Esophagus squamous epithelium (tissue), 5 donors: ENCODE measurements around the gene RSL1D1. TPM values are rescaled to one million over a fixed set of nuclear protein-coding genes. Genes with fewer than 3 reads are reported as not detected.

ENCODE experiments used
- DNase-seq: peaks from one replicate; lab custom pipeline; 2025; lab: John Stamatoyannopoulos, UW
- H3K27ac ChIP-seq, 4 donors: fragments of 200-600 bp; sonication (generic); one replicate each; pipeline ENCODE4 v1.5.1; 2016 to 2019; ENCODE audit warnings: mild to moderate bottlenecking in 1 of 4
- H3K27me3 ChIP-seq, 4 donors: fragments of 200-600 bp; sonication (generic); 1 replicate in 3 of 4; 2 replicates in 1 of 4; pipeline versions ENCODE4 v1.5.1 to v1.6.0; 2017 to 2021; ENCODE audit warnings: antibody characterized with exemption in 1 of 4
- H3K36me3 ChIP-seq, 3 donors: fragments of 200-600 bp; sonication (generic); one replicate each; pipeline ENCODE4 v1.5.1; 2016 to 2019
- H3K4me1 ChIP-seq, 3 donors: fragments of 200-600 bp; sonication (generic); one replicate each; pipeline ENCODE4 v1.5.1; 2017 to 2019
- H3K4me3 ChIP-seq, 4 donors: fragments of 200-600 bp; sonication (generic); 1 replicate in 3 of 4; 2 replicates in 1 of 4; pipeline ENCODE4 v1.5.1; 2016 to 2019; ENCODE audit warnings: mild to moderate bottlenecking in 2 of 4, moderate library complexity in 1 of 4
- H3K9me3 ChIP-seq, 3 donors: fragments of 200-600 bp; sonication (generic); one replicate each; pipeline ENCODE4 v1.5.1; 2016 to 2019
- CTCF ChIP-seq, 6 experiments: fragments of 450-650 bp in 4 of 6; fragments of 200-600 bp in 2 of 6; sonication (generic) in 2 of 6; IDR thresholded peaks; one replicate each; pipeline ENCODE4 v1.5.1; 2016 to 2019; ENCODE audit warnings: antibody characterized with exemption in 6 of 6, mild to moderate bottlenecking in 4 of 6, moderate library complexity in 4 of 6
- POLR2A ChIP-seq, 4 donors: fragments of 450-650 bp; IDR thresholded peaks; one replicate each; pipeline ENCODE4 v1.6.1; 2017; ENCODE audit warnings: antibody characterized with exemption in 4 of 4, mild to moderate bottlenecking in 4 of 4, moderate library complexity in 3 of 4
- WGBS, 2 donors: methylation state at CpG; one replicate each; pipeline ENCODE4 v1.1.5; 2018; 5-methylcytosine and 5-hydroxymethylcytosine counted together
- intact Hi-C: fragments of 100-400 bp; cut with DNase I; formaldehyde crosslinking; loops from one replicate; pipeline ENCODE4 v1.15.0; 2022
- total RNA-seq, 4 donors: library from RNA; depleted of rRNA; stranded (reverse); fragments of >200 nt; gene quantifications; one replicate each; pipeline ENCODE4 v1.1.0, GENCODE V29; 2016
- donor health status: DM: yes; HTN: yes; CAD: no.

The RSL1D1 gene
- total RNA-seq, 4 donors from 2014 or later, result 85.4 to 187 (median 145) TPM

GRCh38 chr16:11869353-11870228, 18.2 kb upstream of the RSL1D1 start:
- no peaks in the 10 kb centered on the region for H3K27me3 ChIP-seq
- no peak overlapping the region for H3K4me3 ChIP-seq
- H3K9me3 ChIP-seq, result no peaks in the 10 kb centered on the region
- intact Hi-C loops, result no loop called here
- peaks cover 0 to 43% (median 9%) of the 10 kb centered on the region in 3 donors for H3K4me1 ChIP-seq
- DNase-seq, result no peak
- TF ChIP-seq CTCF (IDR thresholded peaks at IDR 0.05) (no peak), POLR2A (IDR thresholded peaks at IDR 0.05) (no peak)
- 87 to 92% methylated on average over 8 of the region's 8 CpGs for WGBS, 2 donors
- no peak overlapping the region for H3K27ac ChIP-seq
- H3K36me3 ChIP-seq, result peaks cover 0 to 63% (median 1%) of the 10 kb centered on the region in 3 donors

DNA sequence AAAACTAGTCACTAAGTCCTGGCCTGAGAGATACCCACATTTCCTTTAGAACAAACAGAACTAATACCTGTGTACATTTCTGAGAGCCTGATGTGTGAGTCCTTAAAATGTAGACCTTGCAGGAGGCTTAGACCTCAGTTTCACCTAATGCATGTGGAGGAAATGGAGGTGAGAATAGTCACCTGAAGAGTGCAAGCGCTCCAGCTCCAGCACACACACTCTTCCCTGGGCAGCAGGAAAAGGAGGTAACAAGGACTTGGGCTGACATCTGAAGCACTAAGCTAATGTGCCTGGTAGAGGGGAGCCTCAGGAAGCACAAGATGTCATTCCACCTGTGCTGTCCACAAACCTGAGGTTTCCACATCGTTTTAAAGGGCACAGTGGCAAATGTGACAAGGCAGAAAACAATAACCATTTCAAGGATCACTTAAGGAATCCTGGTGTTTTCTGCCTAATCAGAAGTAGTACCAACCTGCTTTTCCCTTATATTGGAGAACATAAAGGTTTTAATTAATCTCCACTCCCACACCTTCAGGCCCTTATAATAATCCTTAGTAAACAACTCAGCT, 17.2 kb upstream of the RSL1D1 start:
- H3K36me3 ChIP-seq, result peaks cover 0 to 52% (median 0%) of the 10 kb centered on the region in 3 donors
- intact Hi-C loops, result no loop called here
- H3K4me1 ChIP-seq, result peaks cover 0 to 48% (median 9%) of the 10 kb centered on the region in 3 donors
- no peaks in the 10 kb centered on the region for H3K9me3 ChIP-seq
- no peak for TF ChIP-seq POLR2A (IDR thresholded peaks at IDR 0.05)
- no peak for TF ChIP-seq CTCF (IDR thresholded peaks at IDR 0.05)
- DNase-seq, result no peak
- H3K4me3 ChIP-seq, result no peak overlapping the region
- H3K27me3 ChIP-seq, result no peaks in the 10 kb centered on the region
- 72 to 80% methylated on average over 2 of the region's 2 CpGs for WGBS, 2 donors
- H3K27ac ChIP-seq, result peak overlapping the region in 1 of 4 donors; percentile 7

GRCh38 chr16:11862489-11862888, 11.1 kb upstream of the RSL1D1 start:
- whole genome bisulfite sequencing, 2 donors, result 84 to 93% methylated on average over 2 of the region's 2 CpGs
- intact Hi-C loops, result no loop called here
- H3K9me3 ChIP-seq, result no peaks in the 10 kb centered on the region
- peaks cover 0 to 22% (median 2%) of the 10 kb centered on the region in 3 donors for H3K4me1 ChIP-seq
- TF ChIP-seq POLR2A (IDR thresholded peaks at IDR 0.05) (no peak), CTCF (IDR thresholded peaks at IDR 0.05) (no peak)
- no peak for DNase-seq
- no peak overlapping the region for H3K27ac ChIP-seq
- H3K27me3 ChIP-seq, result no peaks in the 10 kb centered on the region
- no peaks in the 10 kb centered on the region for H3K36me3 ChIP-seq
- H3K4me3 ChIP-seq, result no peak overlapping the region

GRCh38 chr16:11857161-11857560, 5.8 kb upstream of the RSL1D1 start:
- DNase-seq, result no peak
- WGBS, 2 donors, result 52 to 79% methylated on average over 4 of the region's 4 CpGs

More at GRCh38 chr16:11857161-11857560, 5.8 kb upstream of the RSL1D1 start:
- Histone ChIP-seq H3K27me3 (no peaks in the 10 kb centered on the region), H3K9me3 (no peaks in the 10 kb centered on the region), H3K4me3 (no peak overlapping the region), H3K4me1 (peaks cover 10 to 36% (median 13%) of the 10 kb centered on the region in 3 donors), H3K27ac (no peak overlapping the region), H3K36me3 (no peaks in the 10 kb centered on the region)
- TF ChIP-seq POLR2A (IDR thresholded peaks at IDR 0.05), result no peak
- TF ChIP-seq CTCF (IDR thresholded peaks at IDR 0.05), result no peak
- intact Hi-C loops, result no loop called here
